Breast epithelium (tissue), 3 donors: ENCODE data around the gene C4orf17.

Source experiments
- CTCF ChIP-seq, 3 donors: fragments of 450-650 bp; IDR thresholded peaks; one replicate each; pipeline ENCODE4 v1.5.1; 2016 to 2017; ENCODE audit warnings: antibody characterized with exemption in 3 of 3, mild to moderate bottlenecking in 3 of 3, moderate library complexity in 3 of 3
- POLR2A ChIP-seq: fragments of 450-650 bp; IDR thresholded peaks from one replicate; pipeline ENCODE4 v1.6.1; 2016; ENCODE audit warnings: antibody characterized with exemption, mild to moderate bottlenecking, moderate library complexity

DNA sequence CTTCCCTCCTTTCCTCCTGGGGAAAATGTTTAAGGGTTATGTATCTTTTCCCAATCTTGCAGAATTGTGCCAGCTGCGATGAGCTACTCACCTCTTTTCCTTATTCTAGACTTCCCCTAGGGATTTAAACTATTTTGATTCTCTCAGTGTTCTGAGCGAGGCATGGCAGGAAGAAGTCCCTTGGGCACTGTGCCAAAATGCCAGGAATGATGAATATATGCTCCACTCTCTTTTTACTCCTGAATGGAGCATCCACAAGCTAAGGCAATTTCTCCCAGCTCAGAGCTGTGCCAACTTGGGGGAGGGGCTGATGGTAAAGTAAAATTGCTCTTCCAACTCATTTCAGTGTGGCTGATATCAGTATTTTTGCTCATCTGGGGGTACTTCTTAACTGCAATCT lies 4.0 kb upstream of the C4orf17 start:
- TF ChIP-seq POLR2A = no peak
- TF ChIP-seq CTCF (IDR thresholded peaks at IDR 0.05) = no peak
